ENCODE data around the gene AMBRA1.

The AMBRA1 gene

DNA sequence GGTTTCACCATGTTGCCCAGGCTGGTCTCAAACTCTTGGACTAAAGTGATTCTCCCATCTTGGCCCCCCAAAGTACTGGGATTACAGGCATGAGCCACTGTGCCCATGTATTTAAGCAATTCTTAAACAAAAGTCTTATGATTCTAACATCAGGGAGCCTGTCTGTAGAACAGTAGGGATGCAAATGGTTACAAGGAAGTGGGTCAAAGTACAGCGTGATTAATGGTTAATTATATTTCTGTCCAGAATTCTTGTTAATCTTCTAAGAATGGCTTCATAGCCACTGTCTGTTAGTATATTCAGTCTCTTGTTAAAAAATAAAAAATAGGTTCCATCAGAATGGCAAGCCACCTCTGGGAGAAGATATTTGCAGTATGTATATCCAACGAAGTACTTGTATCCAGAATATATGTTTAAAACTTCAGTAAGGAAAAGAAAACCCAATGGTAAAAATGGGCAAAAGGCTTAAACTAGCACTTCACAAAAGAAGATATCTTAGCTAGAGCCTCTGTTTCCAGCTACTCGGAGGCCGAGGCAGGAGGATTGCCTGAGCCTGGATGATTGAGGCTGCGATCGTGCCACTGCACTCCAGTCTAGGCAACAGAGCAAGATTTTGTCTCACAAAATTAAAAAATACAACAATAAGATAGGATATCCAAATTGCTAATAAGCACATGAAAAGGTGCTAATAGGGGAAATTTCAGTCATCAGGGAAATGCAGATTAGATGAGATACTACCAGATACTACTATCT lies 46.4 kb upstream of the AMBRA1 start:
- H3K27ac Mint-ChIP-seq = no peak overlapping the region
- peaks cover 46% of the 10 kb centered on the region for H3K36me3 Mint-ChIP-seq (ENCODE audit: low read depth)
- peaks cover 4% of the 10 kb centered on the region for H3K27me3 Mint-ChIP-seq (ENCODE audit: low read depth, poor library complexity)

GRCh38 chr11:46639197-46639839 lies 45.5 kb upstream of the AMBRA1 start:
- no peak for DNase-seq
- peaks cover 39% of the 10 kb centered on the region for H3K36me3 Mint-ChIP-seq (ENCODE audit: low read depth)
- TF ChIP-seq CTCF (IDR thresholded peaks at IDR 0.05) = no peak
- no peaks in the 10 kb centered on the region for H3K4me1 Mint-ChIP-seq
- no peaks in the 10 kb centered on the region for H3K9me3 Mint-ChIP-seq
- peaks cover 4% of the 10 kb centered on the region for H3K27me3 Mint-ChIP-seq (ENCODE audit: low read depth, poor library complexity)
- no peak overlapping the region for H3K27ac Mint-ChIP-seq
- no peak overlapping the region for H3K4me3 Mint-ChIP-seq

More for the DNA sequence above, 46.4 kb upstream of the AMBRA1 start:
- Mint-ChIP-seq H3K4me1 (no peaks in the 10 kb centered on the region), H3K9me3 (no peaks in the 10 kb centered on the region), H3K4me3 (no peak overlapping the region)
- no peak for DNase-seq
- TF ChIP-seq CTCF (IDR thresholded peaks at IDR 0.05) = no peak

DNA sequence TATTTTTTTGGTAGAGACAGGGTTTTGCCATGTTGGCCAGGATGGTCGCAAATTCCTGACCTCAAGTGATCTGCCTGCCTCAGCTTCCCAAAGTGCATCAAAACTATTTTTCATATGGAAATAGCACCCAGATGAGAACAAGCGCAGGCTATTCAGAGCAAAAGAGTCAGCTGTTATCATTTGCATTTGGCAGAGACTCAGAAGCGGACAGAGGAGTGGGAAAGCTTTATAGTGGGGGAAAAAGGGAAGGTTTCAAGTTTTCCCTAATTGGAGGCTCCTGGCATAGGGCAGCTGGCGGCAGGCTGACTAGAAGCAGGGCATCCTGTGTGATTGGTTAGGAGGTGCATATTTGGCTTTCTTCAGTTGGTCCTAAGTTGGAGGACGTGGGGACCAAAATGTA lies 43.7 kb upstream of the AMBRA1 start:
- Mint-ChIP-seq H3K4me1 (no peaks in the 10 kb centered on the region), H3K9me3 (no peaks in the 10 kb centered on the region), H3K36me3 (ENCODE audit: low read depth) (peaks cover 28% of the 10 kb centered on the region), H3K4me3 (no peak overlapping the region), H3K27me3 (ENCODE audit: low read depth, poor library complexity) (peaks cover 4% of the 10 kb centered on the region), H3K27ac (no peak overlapping the region)
- no peak for DNase-seq
- no peak for TF ChIP-seq CTCF (IDR thresholded peaks at IDR 0.05)

DNA sequence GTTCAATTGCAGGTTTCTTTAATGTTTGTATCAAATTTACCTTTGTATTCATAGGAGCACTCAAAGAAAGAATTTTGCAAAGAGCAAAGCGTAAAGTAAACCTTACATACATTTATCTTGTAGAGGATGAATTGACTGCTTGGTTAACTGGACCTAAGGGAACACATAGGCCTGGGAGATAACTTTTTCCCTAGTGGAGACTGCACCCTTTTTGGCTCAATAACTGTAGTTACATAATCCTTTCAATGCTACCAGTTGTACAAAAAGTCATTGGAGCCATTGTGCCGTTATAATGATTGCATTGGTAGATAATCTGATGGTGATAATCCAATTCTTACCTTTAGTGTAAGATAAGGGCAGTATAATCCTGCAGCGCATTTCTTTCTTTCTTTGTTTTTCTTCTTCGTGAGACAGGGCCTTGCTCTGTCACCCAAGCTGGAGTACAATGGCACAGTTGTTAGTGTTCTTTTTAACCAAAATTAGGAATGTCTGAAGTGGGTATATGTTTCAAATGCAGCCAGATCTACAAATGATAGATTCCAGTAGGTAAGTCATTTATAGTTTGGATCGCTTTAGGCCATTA lies 41.8 kb upstream of the AMBRA1 start:
- no peak overlapping the region for H3K27ac Mint-ChIP-seq
- H3K4me3 Mint-ChIP-seq = no peak overlapping the region
- DNase-seq = no peak
- TF ChIP-seq CTCF (IDR thresholded peaks at IDR 0.05) = no peak
- no peaks in the 10 kb centered on the region for H3K4me1 Mint-ChIP-seq
- H3K36me3 Mint-ChIP-seq (ENCODE audit: low read depth) = peaks cover 25% of the 10 kb centered on the region
- peaks cover 4% of the 10 kb centered on the region for H3K27me3 Mint-ChIP-seq (ENCODE audit: low read depth, poor library complexity)
- H3K9me3 Mint-ChIP-seq = no peaks in the 10 kb centered on the region

- Mint-ChIP-seq H3K27ac (no peak overlapping the region), H3K4me1 (peaks cover 6% of the 10 kb centered on the region), H3K9me3 (no peaks in the 10 kb centered on the region), H3K36me3 (ENCODE audit: low read depth) (peaks cover 19% of the 10 kb centered on the region), H3K4me3 (no peak overlapping the region), H3K27me3 (ENCODE audit: low read depth, poor library complexity) (peaks cover 4% of the 10 kb centered on the region)
- no peak for TF ChIP-seq CTCF (IDR thresholded peaks at IDR 0.05)
- DNase-seq = no peak
These were observed 39.7 kb upstream of the AMBRA1 start for GRCh38 chr11:46633291-46634217.

Measured in nephron progenitor cell (in vitro differentiated cells).